Panc1 (cell line): ENCODE results near the gene SCN9A.

ENCODE experiments used
- POLR2AphosphoS5 ChIP-seq: IDR thresholded peaks from 2 replicates; pipeline ENCODE4 v1.6.1; 2012; ENCODE audit warnings: mild to moderate bottlenecking, low read depth, low read length, moderate library complexity
- TCF7L2 ChIP-seq: IDR thresholded peaks from 2 replicates; pipeline ENCODE4 v1.6.1; 2011; ENCODE audit warnings: mild to moderate bottlenecking, low read depth, low read length, inconsistent platforms
- TF ChIP-seq, protein P1 (sequence below): fragments of 450-650 bp; IDR thresholded peaks from 2 replicates; pipeline ENCODE4 v1.5.1; 2017; ENCODE audit warnings: mild to moderate bottlenecking
- TF ChIP-seq, protein P2 (sequence below), 2 experiments: IDR thresholded peaks; 2 replicates each; pipeline ENCODE4 v1.6.1; 2011 to 2012; ENCODE audit warnings: low read depth in 2 of 2, control low read depth in 1 of 2, low read length in 1 of 2, mild to moderate bottlenecking in 1 of 2, moderate library complexity in 1 of 2; ENCODE audit not compliant: insufficient read depth in 1 of 2

DNA sequence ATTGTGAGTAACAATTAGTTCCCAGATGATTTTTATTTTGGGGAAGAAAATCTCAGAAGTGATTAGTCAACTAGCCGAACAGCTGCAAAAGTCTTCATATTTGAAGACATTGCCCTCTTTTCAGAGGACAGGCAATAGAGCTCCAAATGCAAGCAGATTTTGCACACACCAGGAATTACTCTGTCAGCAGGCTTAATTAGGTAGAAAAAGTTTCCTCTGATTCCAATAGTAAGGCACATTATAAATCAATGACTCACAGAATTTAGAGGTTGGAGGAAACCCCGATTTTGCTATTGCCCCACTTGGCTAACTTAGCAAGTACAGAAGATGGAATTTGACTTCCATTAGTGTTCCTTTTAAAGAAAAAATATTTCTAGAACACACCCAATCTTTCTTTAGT lies 217.2 kb downstream of the SCN9A start:
- TF ChIP-seq, protein P1, sequence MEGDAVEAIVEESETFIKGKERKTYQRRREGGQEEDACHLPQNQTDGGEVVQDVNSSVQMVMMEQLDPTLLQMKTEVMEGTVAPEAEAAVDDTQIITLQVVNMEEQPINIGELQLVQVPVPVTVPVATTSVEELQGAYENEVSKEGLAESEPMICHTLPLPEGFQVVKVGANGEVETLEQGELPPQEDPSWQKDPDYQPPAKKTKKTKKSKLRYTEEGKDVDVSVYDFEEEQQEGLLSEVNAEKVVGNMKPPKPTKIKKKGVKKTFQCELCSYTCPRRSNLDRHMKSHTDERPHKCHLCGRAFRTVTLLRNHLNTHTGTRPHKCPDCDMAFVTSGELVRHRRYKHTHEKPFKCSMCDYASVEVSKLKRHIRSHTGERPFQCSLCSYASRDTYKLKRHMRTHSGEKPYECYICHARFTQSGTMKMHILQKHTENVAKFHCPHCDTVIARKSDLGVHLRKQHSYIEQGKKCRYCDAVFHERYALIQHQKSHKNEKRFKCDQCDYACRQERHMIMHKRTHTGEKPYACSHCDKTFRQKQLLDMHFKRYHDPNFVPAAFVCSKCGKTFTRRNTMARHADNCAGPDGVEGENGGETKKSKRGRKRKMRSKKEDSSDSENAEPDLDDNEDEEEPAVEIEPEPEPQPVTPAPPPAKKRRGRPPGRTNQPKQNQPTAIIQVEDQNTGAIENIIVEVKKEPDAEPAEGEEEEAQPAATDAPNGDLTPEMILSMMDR: no peak
- TF ChIP-seq, protein P2, sequence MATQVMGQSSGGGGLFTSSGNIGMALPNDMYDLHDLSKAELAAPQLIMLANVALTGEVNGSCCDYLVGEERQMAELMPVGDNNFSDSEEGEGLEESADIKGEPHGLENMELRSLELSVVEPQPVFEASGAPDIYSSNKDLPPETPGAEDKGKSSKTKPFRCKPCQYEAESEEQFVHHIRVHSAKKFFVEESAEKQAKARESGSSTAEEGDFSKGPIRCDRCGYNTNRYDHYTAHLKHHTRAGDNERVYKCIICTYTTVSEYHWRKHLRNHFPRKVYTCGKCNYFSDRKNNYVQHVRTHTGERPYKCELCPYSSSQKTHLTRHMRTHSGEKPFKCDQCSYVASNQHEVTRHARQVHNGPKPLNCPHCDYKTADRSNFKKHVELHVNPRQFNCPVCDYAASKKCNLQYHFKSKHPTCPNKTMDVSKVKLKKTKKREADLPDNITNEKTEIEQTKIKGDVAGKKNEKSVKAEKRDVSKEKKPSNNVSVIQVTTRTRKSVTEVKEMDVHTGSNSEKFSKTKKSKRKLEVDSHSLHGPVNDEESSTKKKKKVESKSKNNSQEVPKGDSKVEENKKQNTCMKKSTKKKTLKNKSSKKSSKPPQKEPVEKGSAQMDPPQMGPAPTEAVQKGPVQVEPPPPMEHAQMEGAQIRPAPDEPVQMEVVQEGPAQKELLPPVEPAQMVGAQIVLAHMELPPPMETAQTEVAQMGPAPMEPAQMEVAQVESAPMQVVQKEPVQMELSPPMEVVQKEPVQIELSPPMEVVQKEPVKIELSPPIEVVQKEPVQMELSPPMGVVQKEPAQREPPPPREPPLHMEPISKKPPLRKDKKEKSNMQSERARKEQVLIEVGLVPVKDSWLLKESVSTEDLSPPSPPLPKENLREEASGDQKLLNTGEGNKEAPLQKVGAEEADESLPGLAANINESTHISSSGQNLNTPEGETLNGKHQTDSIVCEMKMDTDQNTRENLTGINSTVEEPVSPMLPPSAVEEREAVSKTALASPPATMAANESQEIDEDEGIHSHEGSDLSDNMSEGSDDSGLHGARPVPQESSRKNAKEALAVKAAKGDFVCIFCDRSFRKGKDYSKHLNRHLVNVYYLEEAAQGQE (IDR thresholded peaks at IDR 0.05; ENCODE audit: insufficient read depth in 1 of 2, low read depth in 2 of 2, low read length in 1 of 2): no peak
- TF ChIP-seq POLR2AphosphoS5: no peak
- no peak for TF ChIP-seq TCF7L2
